ENCODE results near the gene MEF2A.
"Not testable (repeated sequence)": the region's sequence is repeated elsewhere in the genome, so short reads cannot be mapped to it uniquely, and the experiment has no call there.

Gene MEF2A

GRCh38 chr15:99662903-99663302, 97.1 kb downstream of the MEF2A start:
- Histone ChIP-seq H3K9me3 (ENCODE audit: control insufficient read depth, low read length) (no peaks in the 10 kb centered on the region), H3K27me3 (replicated peaks; ENCODE audit: control insufficient read depth, insufficient read depth, low read length, poor library complexity, severe bottlenecking) (no peaks in the 10 kb centered on the region), H3K27ac (ENCODE audit: insufficient read depth, low read length, poor library complexity, severe bottlenecking) (no peak overlapping the region), H3K4me3 (ENCODE audit: insufficient read depth, low read depth, low read length, poor library complexity, severe bottlenecking) (no peak overlapping the region), H3K4me1 (ENCODE audit: control insufficient read depth, insufficient read depth, low read length, poor library complexity, severe bottlenecking) (no peaks in the 10 kb centered on the region), H3K36me3 (ENCODE audit: control insufficient read depth, insufficient read depth, low read length) (no peaks in the 10 kb centered on the region)
- DNase-seq: no peak

DNA sequence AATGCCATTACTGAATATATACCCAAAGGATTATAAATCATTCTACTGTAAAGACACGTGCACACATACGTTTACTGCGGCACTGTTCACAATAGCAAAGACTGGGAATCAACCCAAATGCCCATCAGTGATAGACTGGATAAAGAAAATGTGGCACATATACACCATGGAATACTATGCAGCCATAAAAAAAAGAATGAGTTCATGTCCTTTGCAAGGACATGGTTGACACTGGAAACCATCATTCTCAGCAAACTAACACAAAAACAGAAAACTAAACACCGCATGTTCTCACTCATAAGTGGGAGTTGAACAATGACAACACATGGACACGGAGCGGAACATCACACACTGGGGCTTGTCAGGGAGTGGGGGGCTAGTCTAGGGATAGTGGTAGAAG, 100.3 kb downstream of the MEF2A start:
- not testable (repeated sequence) for H3K9me3 ChIP-seq (ENCODE audit: control insufficient read depth, low read length); H3K4me1 ChIP-seq (ENCODE audit: control insufficient read depth, insufficient read depth, low read length, poor library complexity, severe bottlenecking); H3K27me3 ChIP-seq (replicated peaks; ENCODE audit: control insufficient read depth, insufficient read depth, low read length, poor library complexity, severe bottlenecking); DNase-seq; H3K36me3 ChIP-seq (ENCODE audit: control insufficient read depth, insufficient read depth, low read length); H3K4me3 ChIP-seq (ENCODE audit: insufficient read depth, low read depth, low read length, poor library complexity, severe bottlenecking); H3K27ac ChIP-seq (ENCODE audit: insufficient read depth, low read length, poor library complexity, severe bottlenecking)

GRCh38 chr15:99668533-99669182, 102.9 kb downstream of the MEF2A start:
- H3K4me1 ChIP-seq (ENCODE audit: control insufficient read depth, insufficient read depth, low read length, poor library complexity, severe bottlenecking): no peaks in the 10 kb centered on the region
- H3K27me3 ChIP-seq (replicated peaks; ENCODE audit: control insufficient read depth, insufficient read depth, low read length, poor library complexity, severe bottlenecking): no peaks in the 10 kb centered on the region
- H3K27ac ChIP-seq (ENCODE audit: insufficient read depth, low read length, poor library complexity, severe bottlenecking): no peak overlapping the region
- DNase-seq: no peak
- no peak overlapping the region for H3K4me3 ChIP-seq (ENCODE audit: insufficient read depth, low read depth, low read length, poor library complexity, severe bottlenecking)
- H3K36me3 ChIP-seq (ENCODE audit: control insufficient read depth, insufficient read depth, low read length): no peaks in the 10 kb centered on the region
- no peaks in the 10 kb centered on the region for H3K9me3 ChIP-seq (ENCODE audit: control insufficient read depth, low read length)

DNA sequence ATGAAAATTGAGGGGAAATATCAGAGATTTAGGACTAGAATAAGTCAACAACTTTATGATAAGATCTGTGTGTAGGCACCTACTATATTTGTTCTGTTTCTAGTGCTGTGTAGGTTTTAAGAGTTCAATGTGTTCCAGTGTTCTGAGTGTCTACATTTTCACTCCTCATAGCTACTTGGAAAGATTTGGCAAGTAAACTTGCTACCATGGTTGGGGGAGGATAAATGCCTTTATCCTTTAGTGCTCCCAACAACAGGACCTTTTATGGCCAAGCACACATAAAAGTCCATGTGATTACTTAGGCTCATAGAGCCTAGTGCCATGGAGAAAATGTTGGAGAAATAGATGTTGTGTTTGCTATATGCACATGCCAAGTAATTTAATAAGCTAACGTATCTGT, 103.5 kb downstream of the MEF2A start:
- DNase-seq: no peak
- Histone ChIP-seq H3K4me1 (ENCODE audit: control insufficient read depth, insufficient read depth, low read length, poor library complexity, severe bottlenecking) (no peaks in the 10 kb centered on the region), H3K27ac (ENCODE audit: insufficient read depth, low read length, poor library complexity, severe bottlenecking) (no peak overlapping the region), H3K4me3 (ENCODE audit: insufficient read depth, low read depth, low read length, poor library complexity, severe bottlenecking) (no peak overlapping the region), H3K9me3 (ENCODE audit: control insufficient read depth, low read length) (no peaks in the 10 kb centered on the region), H3K36me3 (ENCODE audit: control insufficient read depth, insufficient read depth, low read length) (no peaks in the 10 kb centered on the region), H3K27me3 (replicated peaks; ENCODE audit: control insufficient read depth, insufficient read depth, low read length, poor library complexity, severe bottlenecking) (no peaks in the 10 kb centered on the region)

GRCh38 chr15:99671926-99672635, 106.3 kb downstream of the MEF2A start:
- DNase-seq: no peak
- Histone ChIP-seq H3K4me3 (ENCODE audit: insufficient read depth, low read depth, low read length, poor library complexity, severe bottlenecking) (no peak overlapping the region), H3K4me1 (ENCODE audit: control insufficient read depth, insufficient read depth, low read length, poor library complexity, severe bottlenecking) (no peaks in the 10 kb centered on the region), H3K27me3 (replicated peaks; ENCODE audit: control insufficient read depth, insufficient read depth, low read length, poor library complexity, severe bottlenecking) (no peaks in the 10 kb centered on the region), H3K9me3 (ENCODE audit: control insufficient read depth, low read length) (no peaks in the 10 kb centered on the region), H3K36me3 (ENCODE audit: control insufficient read depth, insufficient read depth, low read length) (peaks cover 8% of the 10 kb centered on the region), H3K27ac (ENCODE audit: insufficient read depth, low read length, poor library complexity, severe bottlenecking) (no peak overlapping the region)

GRCh38 chr15:99673111-99673510, 107.3 kb downstream of the MEF2A start:
- H3K27me3 ChIP-seq (replicated peaks; ENCODE audit: control insufficient read depth, insufficient read depth, low read length, poor library complexity, severe bottlenecking): no peaks in the 10 kb centered on the region
- H3K36me3 ChIP-seq (ENCODE audit: control insufficient read depth, insufficient read depth, low read length): peaks cover 8% of the 10 kb centered on the region
- DNase-seq: no peak
- no peak overlapping the region for H3K4me3 ChIP-seq (ENCODE audit: insufficient read depth, low read depth, low read length, poor library complexity, severe bottlenecking)
- H3K27ac ChIP-seq (ENCODE audit: insufficient read depth, low read length, poor library complexity, severe bottlenecking): no peak overlapping the region
- no peaks in the 10 kb centered on the region for H3K9me3 ChIP-seq (ENCODE audit: control insufficient read depth, low read length)
- no peaks in the 10 kb centered on the region for H3K4me1 ChIP-seq (ENCODE audit: control insufficient read depth, insufficient read depth, low read length, poor library complexity, severe bottlenecking)

DNA sequence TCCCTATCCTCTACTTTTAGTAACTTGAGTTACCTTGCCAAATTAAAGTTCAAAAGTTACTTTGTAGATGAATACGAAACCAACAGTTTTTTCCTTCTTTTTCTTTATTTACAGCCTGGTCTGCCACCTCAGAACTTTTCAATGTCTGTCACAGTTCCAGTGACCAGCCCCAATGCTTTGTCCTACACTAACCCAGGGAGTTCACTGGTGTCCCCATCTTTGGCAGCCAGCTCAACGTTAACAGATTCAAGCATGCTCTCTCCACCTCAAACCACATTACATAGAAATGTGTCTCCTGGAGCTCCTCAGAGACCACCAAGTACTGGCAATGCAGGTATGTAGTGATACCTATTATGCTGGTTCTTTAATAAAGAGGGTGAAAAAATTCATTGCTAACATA, 108.5 kb downstream of the MEF2A start:
- peaks cover 8% of the 10 kb centered on the region for H3K36me3 ChIP-seq (ENCODE audit: control insufficient read depth, insufficient read depth, low read length)

DNA sequence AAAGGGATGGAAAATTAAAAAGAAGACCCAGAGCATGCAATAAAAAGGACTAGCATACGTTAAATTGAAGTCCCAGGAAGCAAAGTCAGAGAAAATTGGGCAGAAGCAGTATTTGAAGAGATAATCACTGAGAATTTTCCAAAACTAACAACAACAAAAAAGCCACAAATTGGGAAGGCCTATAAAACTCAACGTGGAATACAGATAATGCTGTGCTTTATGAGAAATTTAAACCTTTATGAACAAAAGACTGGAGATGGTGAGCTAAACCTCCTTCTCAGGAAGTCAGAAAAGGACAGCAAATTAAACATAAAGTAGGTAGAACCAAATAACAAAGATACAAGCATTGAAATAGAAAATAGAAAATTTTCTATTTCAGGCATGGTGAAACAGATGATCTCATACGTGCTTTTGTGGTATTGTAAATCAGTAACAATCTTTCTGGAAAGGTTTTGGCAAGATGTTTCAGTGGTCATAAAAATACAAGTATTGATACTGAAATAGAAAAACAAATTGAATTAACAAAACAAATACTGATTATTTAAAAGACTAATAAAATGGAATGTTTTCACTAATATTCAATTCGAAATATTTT, 111.9 kb downstream of the MEF2A start:
- no peak overlapping the region for H3K4me3 ChIP-seq (ENCODE audit: insufficient read depth, low read depth, low read length, poor library complexity, severe bottlenecking)
- H3K27me3 ChIP-seq (replicated peaks; ENCODE audit: control insufficient read depth, insufficient read depth, low read length, poor library complexity, severe bottlenecking): no peaks in the 10 kb centered on the region
- H3K36me3 ChIP-seq (ENCODE audit: control insufficient read depth, insufficient read depth, low read length): peaks cover 8% of the 10 kb centered on the region
- no peak overlapping the region for H3K27ac ChIP-seq (ENCODE audit: insufficient read depth, low read length, poor library complexity, severe bottlenecking)
- no peaks in the 10 kb centered on the region for H3K9me3 ChIP-seq (ENCODE audit: control insufficient read depth, low read length)
- DNase-seq: no peak
- peaks cover 2% of the 10 kb centered on the region for H3K4me1 ChIP-seq (ENCODE audit: control insufficient read depth, insufficient read depth, low read length, poor library complexity, severe bottlenecking)

More for the DNA sequence above, 108.5 kb downstream of the MEF2A start:
- Histone ChIP-seq H3K9me3 (ENCODE audit: control insufficient read depth, low read length) (no peaks in the 10 kb centered on the region), H3K27ac (ENCODE audit: insufficient read depth, low read length, poor library complexity, severe bottlenecking) (no peak overlapping the region), H3K4me3 (ENCODE audit: insufficient read depth, low read depth, low read length, poor library complexity, severe bottlenecking) (no peak overlapping the region), H3K4me1 (ENCODE audit: control insufficient read depth, insufficient read depth, low read length, poor library complexity, severe bottlenecking) (no peaks in the 10 kb centered on the region), H3K27me3 (replicated peaks; ENCODE audit: control insufficient read depth, insufficient read depth, low read length, poor library complexity, severe bottlenecking) (no peaks in the 10 kb centered on the region)
- DNase-seq: no peak

GRCh38 chr15:99680276-99680675, 114.5 kb downstream of the MEF2A start:
- no peak overlapping the region for H3K27ac ChIP-seq (ENCODE audit: insufficient read depth, low read length, poor library complexity, severe bottlenecking)

GRCh38 chr15:99681990-99682389, 116.2 kb downstream of the MEF2A start:
- no peak overlapping the region for H3K4me3 ChIP-seq (ENCODE audit: insufficient read depth, low read depth, low read length, poor library complexity, severe bottlenecking)
- no peak for DNase-seq
- no peaks in the 10 kb centered on the region for H3K9me3 ChIP-seq (ENCODE audit: control insufficient read depth, low read length)
- no peaks in the 10 kb centered on the region for H3K27me3 ChIP-seq (replicated peaks; ENCODE audit: control insufficient read depth, insufficient read depth, low read length, poor library complexity, severe bottlenecking)
- peaks cover 2% of the 10 kb centered on the region for H3K4me1 ChIP-seq (ENCODE audit: control insufficient read depth, insufficient read depth, low read length, poor library complexity, severe bottlenecking)
- no peak overlapping the region for H3K27ac ChIP-seq (ENCODE audit: insufficient read depth, low read length, poor library complexity, severe bottlenecking)
- H3K36me3 ChIP-seq (ENCODE audit: control insufficient read depth, insufficient read depth, low read length): no peaks in the 10 kb centered on the region

More at GRCh38 chr15:99680276-99680675, 114.5 kb downstream of the MEF2A start:
- peaks cover 2% of the 10 kb centered on the region for H3K4me1 ChIP-seq (ENCODE audit: control insufficient read depth, insufficient read depth, low read length, poor library complexity, severe bottlenecking)
- H3K9me3 ChIP-seq (ENCODE audit: control insufficient read depth, low read length): no peaks in the 10 kb centered on the region
- H3K27me3 ChIP-seq (replicated peaks; ENCODE audit: control insufficient read depth, insufficient read depth, low read length, poor library complexity, severe bottlenecking): no peaks in the 10 kb centered on the region
- H3K4me3 ChIP-seq (ENCODE audit: insufficient read depth, low read depth, low read length, poor library complexity, severe bottlenecking): no peak overlapping the region
- peaks cover under 1% of the 10 kb centered on the region for H3K36me3 ChIP-seq (ENCODE audit: control insufficient read depth, insufficient read depth, low read length)
- no peak for DNase-seq

Data from effector memory CD4-positive, alpha-beta T cell (primary cell).